GM18909 (cell line): Measurements from ENCODE around the gene ATP7B.
A peak's percentile ranks its signal among the peaks of the same experiment; 100 is the strongest.

Source experiments
- ATAC-seq: cut with Tn5 transposase; IDR thresholded peaks from one replicate; pipeline ENCODE4 v1.9.1; 2021; ENCODE audit warnings: mild to moderate bottlenecking; ENCODE audit not compliant: unreplicated experiment, poor library complexity

ATP7B gene

DNA sequence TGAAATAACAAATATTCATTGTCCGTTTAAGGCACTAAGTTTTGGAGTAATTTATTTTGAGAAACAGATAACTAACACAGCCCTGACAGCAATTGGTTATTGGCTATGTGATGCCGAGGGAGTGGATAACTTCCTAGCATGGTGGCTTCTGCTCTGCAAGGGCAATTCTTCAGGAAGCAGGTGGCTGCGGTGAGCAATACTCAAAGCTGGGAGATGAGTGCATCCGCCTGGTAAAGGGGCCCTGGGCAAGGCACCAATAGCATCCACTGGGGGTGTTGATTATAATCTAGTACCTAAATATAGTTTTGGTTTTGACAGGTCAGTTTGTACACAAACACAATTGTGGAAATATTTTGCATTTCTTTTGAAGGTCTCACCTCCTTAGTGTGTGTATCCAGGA, 108.5 kb downstream of the ATP7B start:
- ATAC-seq: no peak

DNA sequence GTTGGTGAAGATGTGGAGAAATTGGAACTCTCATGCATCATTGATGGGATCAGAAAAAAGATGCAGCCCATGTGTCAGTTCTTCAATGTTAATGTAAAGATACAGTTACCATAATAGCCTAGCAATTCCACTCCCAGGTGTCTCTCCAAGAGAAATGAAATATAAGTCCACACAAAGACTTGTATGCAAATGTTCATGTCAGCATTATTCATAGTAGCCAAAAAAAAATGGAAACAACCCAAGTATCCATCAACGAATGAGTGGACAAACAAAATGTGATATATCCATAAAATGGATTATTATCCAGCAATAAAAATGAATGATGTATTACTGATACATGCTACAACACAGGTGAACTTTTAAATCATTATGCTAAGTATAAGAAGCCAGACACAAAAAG, 110.8 kb downstream of the ATP7B start:
- no peak for ATAC-seq

- ATAC-seq: peak; percentile 83
Observed at GRCh38 chr13:51895906-51896888, 115.1 kb downstream of the ATP7B start.

DNA sequence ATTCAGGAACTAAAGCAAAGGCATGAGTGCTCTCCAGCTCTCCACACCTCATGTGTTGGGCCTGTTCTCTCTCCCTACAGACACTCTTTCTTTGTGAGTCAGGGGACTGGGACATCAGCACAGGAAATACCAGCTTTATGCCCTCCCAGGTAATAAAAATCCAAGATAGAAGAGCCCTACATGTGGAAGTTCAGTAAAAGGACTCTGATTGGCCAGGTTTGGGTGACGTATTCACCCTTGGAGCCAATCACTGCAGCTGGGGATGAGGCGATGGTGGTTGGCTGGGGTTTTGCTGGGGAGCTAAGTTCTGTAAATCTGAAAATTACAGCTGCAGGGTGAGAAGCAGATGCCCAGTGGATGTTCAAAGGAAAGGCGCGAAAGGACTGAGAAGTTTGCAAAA, 117.0 kb downstream of the ATP7B start:
- ATAC-seq: no peak

GRCh38 chr13:51892657-51893056, 118.6 kb downstream of the ATP7B start:
- no peak for ATAC-seq

DNA sequence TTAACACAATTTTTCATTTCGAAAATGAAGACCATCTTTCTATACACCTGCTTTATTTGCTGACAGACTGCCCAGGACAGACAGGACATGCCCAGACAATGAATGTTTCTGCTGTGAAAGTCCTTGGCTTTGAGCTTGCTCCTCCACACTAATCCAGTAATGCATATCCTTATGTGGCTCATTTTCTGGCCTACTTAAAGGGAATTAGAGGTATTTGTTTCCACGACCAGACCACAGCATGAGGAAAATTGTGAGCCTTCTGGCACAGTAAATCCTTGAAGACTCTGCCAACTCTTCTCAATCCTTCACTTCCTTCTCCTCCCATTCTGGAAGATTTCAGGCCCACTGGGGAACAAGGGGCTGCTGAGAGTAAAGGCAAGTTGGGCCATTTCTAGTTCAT, 123.8 kb downstream of the ATP7B start:
- ATAC-seq: no peak

DNA sequence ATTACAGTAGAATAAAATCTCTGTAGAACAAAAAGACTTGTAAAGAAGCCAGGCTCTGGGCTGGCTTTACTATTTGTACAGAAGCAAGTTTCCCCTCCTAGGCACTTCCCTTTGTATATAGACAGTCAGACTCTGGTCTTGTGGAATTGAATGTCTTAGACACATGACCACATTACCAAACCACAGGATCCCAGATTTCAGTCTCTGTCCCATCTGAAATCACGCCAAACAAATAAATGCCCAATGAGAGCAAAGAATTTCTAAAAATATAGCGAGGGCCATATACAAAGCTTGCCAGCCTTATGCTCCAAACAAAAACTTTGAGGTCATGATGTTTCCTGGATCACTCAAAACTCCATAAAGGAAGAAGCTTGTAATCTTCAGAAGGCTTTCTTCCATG, 125.6 kb downstream of the ATP7B start:
- no peak for ATAC-seq

GRCh38 chr13:51883226-51883600, 128.0 kb downstream of the ATP7B start:
- no peak for ATAC-seq
